Left lung (tissue), 10 donors: ENCODE data around the gene SMC6. TPM values are rescaled to one million over a fixed set of nuclear protein-coding genes. Genes with fewer than 3 reads are reported as not detected.

Source experiments
- ATAC-seq: fragments of 200-7000 bp; cut with Tn5 transposase; one replicate; pipeline ENCODE4 v1.9.1; 2020; ENCODE audit warnings: moderate library complexity
- DNase-seq, 4 donors: peaks; one replicate each; pipeline ENCODE4 v3.0.0-alpha.2; 2013 to 2020
- H3K27ac ChIP-seq, 2 donors: fragments of 200-600 bp; sonication (generic) in 1 of 2; one replicate each; pipeline versions ENCODE4 v1.5.0 to v1.8.0; 2020 to 2021
- H3K27me3 ChIP-seq, 2 donors: fragments of 200-600 bp; sonication (generic) in 1 of 2; one replicate each; pipeline versions ENCODE4 v1.5.0 to v1.8.0; 2020 to 2021
- H3K36me3 ChIP-seq, 2 donors: fragments of 200-600 bp; sonication (generic) in 1 of 2; one replicate each; pipeline versions ENCODE4 v1.5.0 to v1.8.0; 2020 to 2021
- H3K4me1 ChIP-seq, 2 donors: fragments of 200-600 bp; one replicate each; pipeline ENCODE4 v1.8.0; 2021
- H3K4me3 ChIP-seq, 2 donors: fragments of 200-600 bp; sonication (generic) in 1 of 2; one replicate each; pipeline versions ENCODE4 v1.5.0 to v1.8.0; 2020 to 2021; ENCODE audit warnings: mild to moderate bottlenecking in 1 of 2
- H3K9me3 ChIP-seq, 2 donors: fragments of 200-600 bp; sonication (generic) in 1 of 2; one replicate each; pipeline versions ENCODE4 v1.5.0 to v1.8.0; 2020 to 2021
- CTCF ChIP-seq, 2 donors: fragments of 200-600 bp; sonication (generic) in 1 of 2; IDR thresholded peaks; one replicate each; pipeline versions ENCODE4 v1.5.0 to v1.8.0; 2021; ENCODE audit warnings: antibody characterized with exemption in 2 of 2
- intact Hi-C, 2 donors: fragments of 100-400 bp; cut with DNase I; formaldehyde crosslinking; loops; one replicate each; pipeline versions ENCODE4 v1.11.2 to v1.14.2; 2022
- polyA plus RNA-seq, 6 donors: library from polyadenylated mRNA; unstranded; fragments of 120-200 nt; gene quantifications; one replicate each; pipeline ENCODE4 v1.2.1, GENCODE V29; 2013; ENCODE audit not compliant: insufficient read length in 6 of 6
- total RNA-seq, 2 donors: library from RNA; stranded (reverse); fragmentation: NEBNext Ultra II Directional; extraction: Animal tissue kit (Norgen Biotek cat#: 25700); gene quantifications; one replicate each; pipeline ENCODE4 v1.2.1, GENCODE V29; 2021
- donor health status: DM: no; HTN: yes; CAD: no.
- donor health status: DM: no; HTN: no; CAD: no.

Gene SMC6
- total and polyA plus RNA-seq, 8 donors: 18.5 to 68.3 (median 52.8) TPM

- DNase-seq (no peak), ATAC-seq (no peak)
- Histone ChIP-seq H3K27me3 (no peaks in the 10 kb centered on the region), H3K27ac (no peak overlapping the region), H3K4me3 (no peak overlapping the region), H3K4me1 (no peaks in the 10 kb centered on the region), H3K9me3 (no peaks in the 10 kb centered on the region), H3K36me3 (peaks cover 0 to 48% of the 10 kb centered on the region in 2 donors)
- intact Hi-C loops: no loop called here
- no peak for TF ChIP-seq CTCF (IDR thresholded peaks at IDR 0.05)
Observed at GRCh38 chr2:17736989-17737388, 16.6 kb downstream of the SMC6 start.

GRCh38 chr2:17735864-17736263 is 17.7 kb downstream of the SMC6 start:
- TF ChIP-seq CTCF (IDR thresholded peaks at IDR 0.05): no peak
- intact Hi-C loops: no loop called here
- H3K36me3 ChIP-seq: peaks cover 0 to 59% of the 10 kb centered on the region in 2 donors

GRCh38 chr2:17733599-17733998 is 20.0 kb downstream of the SMC6 start:
- no peak for ATAC-seq
- H3K36me3 ChIP-seq: peaks cover 0 to 69% of the 10 kb centered on the region in 2 donors
- H3K27ac ChIP-seq: no peak overlapping the region
- no peak overlapping the region for H3K4me3 ChIP-seq
- H3K9me3 ChIP-seq: no peaks in the 10 kb centered on the region
- no peak for TF ChIP-seq CTCF (IDR thresholded peaks at IDR 0.05)
- intact Hi-C loops: no loop called here
- DNase-seq: no peak
- no peaks in the 10 kb centered on the region for H3K27me3 ChIP-seq
- H3K4me1 ChIP-seq: no peaks in the 10 kb centered on the region

More at GRCh38 chr2:17735864-17736263, 17.7 kb downstream of the SMC6 start:
- Histone ChIP-seq H3K27ac (no peak overlapping the region), H3K27me3 (no peaks in the 10 kb centered on the region), H3K4me1 (no peaks in the 10 kb centered on the region), H3K4me3 (no peak overlapping the region), H3K9me3 (no peaks in the 10 kb centered on the region)
- ATAC-seq: no peak
- DNase-seq: no peak

GRCh38 chr2:17729880-17730279 is 23.7 kb downstream of the SMC6 start:
- Histone ChIP-seq H3K27me3 (no peaks in the 10 kb centered on the region), H3K36me3 (peaks cover 0 to 63% of the 10 kb centered on the region in 2 donors), H3K27ac (no peak overlapping the region), H3K9me3 (no peaks in the 10 kb centered on the region), H3K4me3 (no peak overlapping the region), H3K4me1 (no peaks in the 10 kb centered on the region)
- ATAC-seq: no peak
- no peak for DNase-seq
- TF ChIP-seq CTCF (IDR thresholded peaks at IDR 0.05): no peak
- intact Hi-C loops: no loop called here

GRCh38 chr2:17728210-17728609 is 25.4 kb downstream of the SMC6 start:
- Histone ChIP-seq H3K27me3 (no peaks in the 10 kb centered on the region), H3K4me1 (no peaks in the 10 kb centered on the region), H3K9me3 (no peaks in the 10 kb centered on the region), H3K4me3 (no peak overlapping the region), H3K36me3 (peaks cover 0 to 57% of the 10 kb centered on the region in 2 donors), H3K27ac (no peak overlapping the region)
- no peak for TF ChIP-seq CTCF (IDR thresholded peaks at IDR 0.05)
- intact Hi-C loops: no loop called here
- no peak for ATAC-seq
- DNase-seq: no peak
